ENCODE results near the gene PLEKHM2.

The PLEKHM2 gene

GRCh38 chr1:15739745-15740144, 55.6 kb downstream of the PLEKHM2 start:
- DNase-seq (ENCODE audit: low spot score), result no peak

DNA sequence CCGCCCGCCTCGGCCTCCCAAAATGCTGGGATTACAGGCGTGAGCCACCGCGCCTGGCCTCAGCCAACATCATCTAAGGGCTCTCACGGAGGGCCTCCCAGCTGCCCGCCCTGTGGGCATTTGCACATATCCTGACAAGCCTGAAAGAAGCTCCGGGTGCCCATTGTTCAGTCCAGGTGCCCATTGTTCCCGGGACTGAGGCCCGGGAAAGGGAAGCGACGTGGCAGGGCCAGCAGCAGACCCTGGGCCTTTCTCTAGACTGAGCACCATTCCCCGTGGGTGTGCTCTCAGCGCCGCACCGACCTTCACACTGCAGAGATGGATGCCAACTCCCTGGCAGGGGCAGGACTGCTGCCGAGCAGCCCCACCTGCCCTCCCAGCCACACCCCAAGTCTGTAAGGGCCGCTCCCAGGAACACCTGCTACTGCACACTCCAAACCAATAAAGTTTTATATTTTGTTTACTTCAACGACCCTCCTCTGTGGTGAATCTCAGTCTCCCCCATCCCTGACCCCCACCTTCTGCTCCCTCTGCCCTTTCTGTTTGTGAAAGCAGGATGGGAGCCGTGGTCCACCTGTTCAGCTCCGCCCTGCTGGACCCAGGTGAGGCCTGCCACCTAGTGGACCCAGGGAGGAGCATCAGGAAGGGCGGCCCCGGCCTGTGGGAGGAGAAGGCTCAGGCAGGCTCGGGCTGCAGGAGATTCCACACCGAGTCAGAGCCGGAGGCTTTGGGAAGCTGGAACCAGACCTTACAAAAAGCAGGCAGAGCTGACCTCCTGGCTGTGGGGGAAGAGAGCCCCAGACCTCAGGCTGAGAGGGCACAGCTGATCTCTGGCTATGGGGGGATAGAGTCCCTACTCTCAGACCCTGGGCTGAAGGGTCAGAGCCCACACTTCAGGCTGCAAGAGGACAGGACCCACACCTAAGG, 57.1 kb downstream of the PLEKHM2 start:
- DNase-seq (ENCODE audit: low spot score), result peak; percentile 78

DNA sequence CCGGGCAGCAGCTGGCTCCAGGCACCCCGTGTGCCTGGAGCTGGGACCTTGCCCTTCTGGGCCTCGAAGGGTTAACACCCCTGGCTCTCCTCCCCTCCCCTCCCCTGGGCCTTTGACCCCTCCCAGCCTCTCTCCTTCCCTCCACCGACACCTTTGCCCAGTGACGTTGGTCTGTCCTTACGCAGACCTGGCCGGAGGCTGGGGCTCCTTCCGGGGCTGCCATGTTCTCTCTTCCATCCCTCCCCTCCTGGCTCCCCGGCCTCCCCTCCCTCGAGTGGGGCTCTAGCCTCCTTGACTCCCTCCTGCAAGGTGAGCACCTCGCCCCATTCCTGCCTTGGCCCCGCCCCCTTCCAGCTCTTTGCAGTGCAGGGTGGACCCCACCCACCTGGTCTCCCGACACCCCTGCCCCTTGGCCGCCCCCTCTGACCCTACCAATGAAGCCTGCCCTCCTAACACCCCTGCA, 58.2 kb downstream of the PLEKHM2 start, which contains the start of gene TMEM82:
TMEM82 (plus strand) TSS at position 161 of the 463 bp plus-strand sequence; CDS start at position 222, 61 bp downstream.
- no peak for DNase-seq (ENCODE audit: low spot score)

DNA sequence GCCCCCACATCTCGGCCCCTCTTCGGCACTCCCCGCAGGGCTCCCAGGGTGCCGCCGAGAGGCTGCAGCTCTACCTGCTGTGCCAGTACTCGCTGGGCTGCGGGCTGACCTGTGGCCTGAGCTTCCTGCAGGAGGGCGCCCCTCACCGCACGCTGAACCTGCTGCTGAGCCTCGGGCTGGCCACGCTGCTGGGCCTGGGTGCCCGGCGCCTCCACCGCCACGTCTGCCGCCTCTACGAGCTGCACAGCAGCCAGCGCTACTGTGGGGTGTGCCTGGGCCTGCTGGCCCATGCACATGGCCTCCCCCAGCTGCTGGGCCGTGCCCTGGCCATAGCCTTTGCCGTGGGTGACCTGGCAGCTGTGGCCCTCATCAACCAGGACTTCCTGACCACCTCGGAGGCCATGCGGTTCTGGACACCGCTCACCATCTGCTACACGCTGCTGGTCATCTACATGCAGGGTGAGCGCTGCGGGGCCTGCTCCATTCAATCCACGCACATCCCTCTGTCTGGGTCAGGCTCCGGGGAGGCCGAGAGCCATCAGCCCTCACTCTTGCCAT, 60.1 kb downstream of the PLEKHM2 start:
- DNase-seq (ENCODE audit: low spot score), result no peak

DNA sequence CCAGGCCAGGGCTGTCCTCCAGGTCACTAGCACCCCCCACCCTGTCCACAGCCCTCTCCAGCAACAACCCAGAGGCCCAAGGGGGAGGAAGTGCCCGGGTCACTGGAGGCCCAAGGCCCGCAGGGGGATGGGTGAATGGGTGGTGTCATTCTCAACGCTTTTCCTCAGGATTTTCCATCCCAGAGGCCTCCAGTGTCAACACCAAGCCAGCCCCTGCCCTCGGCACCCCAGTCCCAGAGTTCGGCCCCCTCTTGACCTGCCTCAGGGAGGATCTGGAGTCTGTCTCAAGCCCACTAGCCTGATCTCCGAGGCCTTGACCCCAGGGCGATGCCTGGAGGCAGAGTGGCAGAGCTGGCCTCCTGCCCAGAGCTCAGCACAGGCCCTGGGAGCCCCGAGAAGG, 63.3 kb downstream of the PLEKHM2 start:
- DNase-seq (ENCODE audit: low spot score), result no peak

DNA sequence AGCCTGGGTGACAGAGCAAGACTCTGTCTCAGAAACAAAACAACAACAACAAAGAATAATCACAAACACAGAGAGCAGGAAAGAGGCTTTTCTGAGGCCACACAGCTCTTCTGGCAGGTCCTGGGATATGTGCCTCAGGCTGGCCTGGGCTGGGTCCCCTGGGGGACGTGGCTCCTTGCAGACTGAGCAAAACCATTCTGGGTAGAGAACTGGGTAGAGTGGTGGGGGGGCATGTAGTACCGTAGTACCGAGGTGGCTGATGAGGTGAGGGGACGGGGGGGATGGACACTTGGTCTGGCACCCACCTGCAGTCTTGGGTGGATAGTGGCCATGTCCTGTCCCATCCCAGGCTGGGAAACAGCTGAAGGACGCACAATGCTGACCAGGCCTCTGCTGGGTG, 64.1 kb downstream of the PLEKHM2 start:
- DNase-seq (ENCODE audit: low spot score), result no peak

DNA sequence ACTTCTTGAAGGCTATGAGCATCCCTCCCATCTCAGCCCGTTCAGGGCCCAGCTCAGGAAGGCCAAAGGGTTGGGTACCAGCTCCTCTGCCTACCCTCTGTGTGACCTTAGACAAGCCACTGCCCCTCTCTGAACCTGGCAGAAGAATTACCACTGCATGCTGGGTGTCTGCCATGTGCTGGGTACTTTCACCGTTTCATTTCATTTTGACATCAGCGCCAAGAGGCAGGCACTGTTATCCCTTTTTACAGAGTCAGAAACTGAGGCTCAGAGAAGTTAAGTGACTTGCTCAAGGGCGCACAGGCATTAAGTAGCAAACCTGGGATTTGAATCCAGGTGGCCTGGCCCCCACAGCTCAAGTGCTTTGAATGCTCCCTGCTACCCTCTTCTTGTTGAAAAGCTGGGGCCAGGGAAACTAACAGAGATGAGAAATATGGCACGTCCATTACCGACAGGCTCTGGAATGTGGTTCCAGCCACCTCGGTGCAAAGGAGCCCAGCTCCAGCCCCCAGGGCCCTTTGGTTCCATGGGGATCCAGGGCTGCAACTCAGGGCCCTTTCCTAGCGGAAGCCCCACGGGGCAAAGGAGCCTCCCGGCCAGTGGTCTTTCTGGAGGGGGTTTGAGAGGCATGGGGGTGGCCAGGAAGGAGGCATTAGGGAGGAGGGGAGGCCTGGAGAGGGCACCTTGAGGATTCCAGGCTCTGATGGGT, 64.7 kb downstream of the PLEKHM2 start:
- no peak for DNase-seq (ENCODE audit: low spot score)

GRCh38 chr1:15749399-15750291, 65.5 kb downstream of the PLEKHM2 start:
- no peak for DNase-seq (ENCODE audit: low spot score)

DNA sequence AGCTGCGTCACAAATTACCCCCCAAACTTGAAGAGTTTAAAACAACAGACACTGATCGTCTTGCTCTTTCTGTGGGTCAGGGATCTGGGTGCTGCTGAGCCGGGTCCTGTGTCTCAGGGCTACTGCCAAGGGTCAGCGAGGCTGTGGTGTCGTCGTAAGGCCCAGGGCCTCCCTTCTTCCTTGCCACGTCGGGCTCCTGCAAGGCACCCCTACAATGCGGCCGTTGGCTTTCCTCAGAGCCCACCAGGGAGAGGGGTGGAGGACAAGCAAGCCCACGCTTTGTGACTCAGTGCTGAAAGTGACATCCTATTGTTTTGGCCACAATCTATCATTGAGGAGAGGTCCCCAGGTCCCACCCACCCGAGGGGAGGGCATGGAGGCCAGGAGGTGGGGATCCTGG, 66.8 kb downstream of the PLEKHM2 start:
- no peak for DNase-seq (ENCODE audit: low spot score)

DNA sequence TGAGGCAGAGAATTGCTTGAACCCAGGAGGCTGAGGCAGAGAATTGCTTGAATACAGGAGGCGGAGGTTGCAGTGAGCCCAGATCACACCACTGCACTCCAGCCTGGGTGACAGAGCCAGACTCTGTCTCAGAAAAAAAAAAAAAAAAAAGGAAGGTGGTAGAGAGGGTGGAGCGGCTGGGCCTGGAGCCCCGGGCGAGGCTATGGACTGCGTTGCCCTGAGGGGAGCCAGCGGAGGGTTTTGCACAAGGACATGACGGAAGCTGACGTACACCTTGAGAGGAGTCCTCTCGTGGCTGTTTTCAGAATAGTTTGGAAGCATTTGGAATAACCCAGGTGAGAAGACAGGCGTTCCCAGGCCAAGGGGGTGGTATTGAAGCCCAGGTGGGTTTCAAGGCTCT, 67.6 kb downstream of the PLEKHM2 start:
- DNase-seq (ENCODE audit: low spot score), result no peak

DNA sequence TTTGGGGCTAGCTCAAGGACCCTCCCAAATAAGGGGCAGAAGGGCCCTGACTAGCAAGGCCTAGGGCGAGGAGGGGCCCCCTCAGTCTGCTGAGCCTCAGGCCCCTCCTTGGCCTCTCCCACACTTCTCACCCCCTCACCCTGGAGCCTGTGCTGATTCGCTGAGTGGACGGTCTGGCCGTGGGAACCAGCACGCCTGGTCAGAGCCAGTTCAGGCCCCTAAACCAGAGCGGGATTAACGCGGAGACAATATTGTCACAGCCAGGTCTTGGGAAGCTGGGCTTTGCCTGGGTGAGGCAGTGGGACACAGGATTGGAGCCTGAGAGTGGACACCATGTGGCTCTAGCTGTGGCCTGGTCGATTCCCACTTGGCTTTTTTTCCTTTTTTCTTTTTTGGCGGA, 69.7 kb downstream of the PLEKHM2 start:
- no peak for DNase-seq (ENCODE audit: low spot score)

DNA sequence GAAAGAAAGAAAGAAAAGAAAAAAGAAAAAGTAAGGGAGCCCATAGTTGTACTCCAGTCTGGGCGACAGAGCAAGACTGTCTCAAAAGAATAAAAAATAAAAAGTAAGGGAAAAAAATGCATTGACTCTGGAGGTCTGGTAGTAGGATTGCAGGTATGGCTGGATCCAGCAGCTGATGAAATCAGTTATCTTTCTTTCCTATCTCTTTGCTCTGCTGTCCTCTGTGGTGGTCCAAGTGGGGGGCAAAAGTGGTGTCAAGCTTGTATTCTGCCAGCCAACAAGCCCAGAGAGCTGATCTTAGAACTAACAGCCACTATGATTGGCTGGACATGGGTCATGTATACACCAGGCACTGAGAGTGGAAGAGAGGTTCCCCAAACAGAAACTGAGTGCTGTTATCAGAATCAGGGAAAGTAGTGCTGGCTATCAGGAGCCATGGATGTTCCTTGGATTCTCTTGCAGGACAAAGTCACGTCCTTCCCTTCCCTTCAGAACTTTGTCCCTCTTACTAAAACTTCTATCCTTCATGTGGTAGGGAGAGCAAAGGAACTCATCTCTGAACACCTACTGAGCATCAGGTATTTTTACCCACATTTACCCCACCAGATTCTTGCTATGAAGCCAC, 71.0 kb downstream of the PLEKHM2 start:
- no peak for DNase-seq (ENCODE audit: low spot score)

- DNase-seq (ENCODE audit: low spot score), result no peak
Observed at GRCh38 chr1:15755646-15756040, 71.5 kb downstream of the PLEKHM2 start.

DNA sequence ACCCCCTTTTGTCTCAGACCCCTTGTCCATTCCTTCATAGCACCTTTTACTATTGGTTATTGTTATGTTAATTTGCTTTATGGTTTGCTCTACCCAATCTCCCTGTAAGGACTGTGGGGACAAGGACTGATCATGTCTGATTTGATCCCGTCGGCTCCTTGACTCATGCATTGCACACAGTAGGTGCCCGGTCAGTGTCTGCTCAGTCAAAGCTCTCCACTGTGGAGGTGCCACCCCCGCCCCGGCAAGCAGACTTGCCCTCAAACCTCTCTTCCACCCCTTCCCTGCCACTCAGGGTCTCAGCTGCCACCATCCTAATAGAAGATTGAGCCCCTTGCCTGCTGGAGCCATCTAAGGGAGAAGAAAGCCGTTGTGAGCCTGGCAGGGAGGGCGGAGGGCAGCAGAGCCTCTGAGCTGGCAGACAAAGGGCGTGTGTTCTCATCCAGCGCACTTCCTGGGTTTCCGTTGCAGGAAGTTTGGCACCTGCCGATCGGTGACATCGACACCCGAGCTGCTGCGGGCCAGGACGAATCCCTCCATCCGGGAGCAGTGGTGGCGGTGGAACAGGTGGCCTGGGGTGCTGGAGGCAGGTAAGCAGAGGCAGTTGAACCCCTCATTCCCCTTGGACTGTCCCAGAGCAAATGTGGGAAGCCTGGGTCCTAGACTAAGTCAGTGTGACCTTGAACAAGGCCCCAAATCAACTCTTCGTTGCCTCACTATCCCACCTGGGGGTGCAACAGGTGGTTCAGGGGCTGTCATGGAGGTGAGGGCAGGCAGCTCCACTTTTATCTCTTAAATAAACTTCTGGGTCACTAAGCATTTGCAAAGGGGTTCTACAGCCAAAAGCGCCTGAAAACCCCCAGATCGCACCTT, 72.3 kb downstream of the PLEKHM2 start:
- DNase-seq (ENCODE audit: low spot score), result no peak

DNA sequence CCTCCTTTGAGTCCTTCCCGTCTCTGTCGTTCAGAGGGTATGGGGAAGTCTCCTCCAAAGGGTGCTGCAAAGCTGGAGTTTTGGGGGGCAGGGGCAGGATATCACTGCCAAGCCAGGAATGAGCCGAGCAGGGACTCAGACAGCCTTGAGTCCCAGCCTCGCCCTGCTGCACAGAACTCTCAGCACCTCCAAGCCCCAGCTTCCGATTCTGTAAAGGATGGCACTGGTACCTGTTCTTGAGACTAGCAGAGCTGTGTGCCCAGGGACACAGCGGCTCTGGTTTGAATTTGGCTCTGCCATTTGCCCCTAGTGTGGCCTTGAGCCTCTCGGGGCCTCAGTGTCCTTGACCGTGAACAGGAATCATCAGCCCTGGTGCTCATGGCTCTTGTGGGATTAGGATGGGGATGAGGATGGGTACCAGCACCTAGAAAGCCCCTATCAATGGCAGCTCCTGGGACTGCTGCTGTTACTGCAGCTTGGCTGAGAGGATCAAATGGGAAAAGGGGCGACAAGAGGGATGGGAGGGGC, 73.0 kb downstream of the PLEKHM2 start:
- no peak for DNase-seq (ENCODE audit: low spot score)

DNA sequence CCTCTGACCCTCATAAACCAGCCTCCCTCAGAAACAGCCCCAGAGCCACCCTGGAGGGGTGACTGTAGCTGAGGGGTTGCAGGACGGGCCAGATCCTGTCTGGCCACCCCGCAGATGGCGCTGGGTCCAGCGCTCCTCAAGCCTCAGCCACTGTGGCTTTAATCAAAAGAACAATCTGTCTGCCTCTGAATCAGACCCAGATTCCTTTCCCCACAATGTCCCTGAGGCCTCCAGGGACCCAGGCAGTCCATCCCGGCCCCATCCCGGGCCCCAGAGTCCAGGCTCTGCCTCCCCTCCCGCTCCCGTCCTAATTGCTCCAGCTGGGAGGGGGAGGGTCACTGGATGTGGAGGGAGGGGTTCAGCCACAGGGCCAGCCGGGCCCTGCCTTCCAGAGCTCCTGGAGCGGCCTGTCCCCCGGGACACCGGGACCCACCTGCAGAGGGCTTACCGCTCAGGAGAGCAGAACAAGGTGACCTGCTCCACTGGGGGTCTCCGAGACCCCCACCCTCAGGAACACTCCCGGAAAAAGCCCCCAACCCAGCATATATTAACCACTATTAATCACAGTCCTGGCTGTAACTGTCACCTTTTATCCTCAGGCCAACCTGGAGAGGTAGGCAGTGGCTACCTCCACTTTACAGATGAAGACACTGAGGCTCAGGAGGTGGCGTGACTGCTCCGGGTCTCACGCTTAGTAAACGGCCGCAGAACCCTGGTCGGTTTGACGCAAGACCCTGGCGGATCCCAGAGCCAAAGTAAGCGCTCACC, 73.6 kb downstream of the PLEKHM2 start:
- DNase-seq (ENCODE audit: low spot score), result peak; percentile 42

DNA sequence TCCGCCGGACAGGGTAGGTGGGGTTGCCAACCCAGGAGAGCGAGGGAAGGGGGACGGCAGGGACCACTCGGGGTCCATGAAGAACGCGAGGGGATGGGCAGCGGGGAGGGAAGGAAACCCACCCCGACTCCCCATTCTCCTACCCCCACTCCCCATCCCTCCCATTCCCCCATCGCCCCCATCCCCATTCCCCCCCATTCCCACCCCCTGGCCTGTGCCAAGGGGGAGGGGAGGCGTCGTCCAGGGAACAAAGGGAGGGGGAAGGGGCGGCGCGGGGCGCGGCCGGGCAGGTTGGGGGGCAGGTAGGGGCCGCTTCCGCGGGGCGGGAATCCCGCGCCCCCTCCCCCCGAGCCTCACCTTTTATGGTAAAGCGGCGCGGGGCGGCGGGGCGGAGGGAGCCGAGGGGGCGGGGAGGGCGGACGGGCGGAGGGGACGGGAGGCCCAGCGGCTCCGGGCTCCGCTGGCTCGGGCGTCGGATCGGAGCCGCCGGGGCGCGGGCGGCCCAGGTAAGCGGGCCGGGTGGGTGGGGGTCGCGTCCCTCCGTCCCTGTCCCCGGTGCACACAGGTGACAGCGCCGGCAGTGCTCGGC, 74.3 kb downstream of the PLEKHM2 start, which contains the start of gene FBLIM1:
FBLIM1 (plus strand) TSS at position 453 of the 589 bp plus-strand sequence. CDS start 6,189 bp downstream, outside the sequence.
- peak; percentile 36 for DNase-seq (ENCODE audit: low spot score)

- peak; percentile 68 for DNase-seq (ENCODE audit: low spot score)
Observed at GRCh38 chr1:15758953-15759661, 75.0 kb downstream of the PLEKHM2 start.

All from AG08395 (cell line).